ENCODE data around the gene ADGRF5.

- TF ChIP-seq CTCF (conservative IDR thresholded peaks at IDR 0.05; ENCODE audit: low read depth, low read length) (no peak), EZH2 (IDR thresholded peaks at IDR 0.05; ENCODE audit: borderline replicate concordance, low read depth, low read length, poor library complexity, severe bottlenecking) (no peak)
These were observed 28.1 kb downstream of the ADGRF5 start for GRCh38 chr6:46893648-46894047.
